Gastroesophageal sphincter (tissue), 4 donors: Measurements from ENCODE around the gene DPEP2. TPM values are rescaled to one million over a fixed set of nuclear protein-coding genes. Genes with fewer than 3 reads are reported as not detected.

Experiments used
- ATAC-seq: fragments of 150-250 bp; one replicate; pipeline ENCODE4 v1.9.1; 2016; ENCODE audit warnings: mild to moderate bottlenecking, moderate library complexity
- H3K27ac ChIP-seq, 4 donors: fragments of 200-600 bp; sonication (generic) in 3 of 4; 1 replicate in 3 of 4; 2 replicates in 1 of 4; pipeline ENCODE4 v1.5.1; 2016 to 2019
- H3K27me3 ChIP-seq: fragments of 200-600 bp; sonication (generic); one replicate; pipeline ENCODE4 v1.5.1; 2019
- H3K36me3 ChIP-seq, 2 donors: fragments of 200-600 bp; sonication (generic); one replicate each; pipeline ENCODE4 v1.5.1; 2019; ENCODE audit warnings: control low read depth in 1 of 2
- H3K4me1 ChIP-seq, 3 donors: fragments of 200-600 bp; sonication (generic); 1 replicate in 2 of 3; 2 replicates in 1 of 3; pipeline ENCODE4 v1.5.1; 2016 to 2019; ENCODE audit warnings: control low read depth in 2 of 3
- H3K4me3 ChIP-seq, 2 donors: fragments of 200-600 bp; sonication (generic); one replicate each; pipeline ENCODE4 v1.5.1; 2019; ENCODE audit warnings: mild to moderate bottlenecking in 1 of 2, moderate library complexity in 1 of 2
- H3K9me3 ChIP-seq, 3 donors: fragments of 200-600 bp; sonication (generic); one replicate each; pipeline ENCODE4 v1.5.1; 2017 to 2019; ENCODE audit warnings: control low read depth in 2 of 3
- EP300 ChIP-seq: sonication (generic); formaldehyde crosslinking; IDR thresholded peaks from one replicate; pipeline ENCODE4 v1.6.1; 2017; ENCODE audit warnings: antibody characterized with exemption, mild to moderate bottlenecking
- POLR2A ChIP-seq, 2 donors: fragments of 450-650 bp; IDR thresholded peaks; one replicate each; pipeline ENCODE4 v1.6.1; 2017; ENCODE audit warnings: antibody characterized with exemption in 2 of 2, mild to moderate bottlenecking in 2 of 2, moderate library complexity in 1 of 2
- POLR2AphosphoS5 ChIP-seq: sonication (generic); formaldehyde crosslinking; IDR thresholded peaks from one replicate; pipeline ENCODE4 v1.6.1; 2017; ENCODE audit warnings: antibody characterized with exemption
- WGBS, 2 donors: methylation state at CpG; one replicate each; pipeline ENCODE4 v1.1.5; 2018; ENCODE audit warnings: low coverage in 1 of 2; 5-methylcytosine and 5-hydroxymethylcytosine counted together
- total RNA-seq, 4 donors: library from RNA; depleted of rRNA; stranded (reverse); fragments of >200 nt; gene quantifications; one replicate each; pipeline ENCODE4 v1.1.0, GENCODE V29; 2016
- TF ChIP-seq, protein P1 (sequence below), 4 experiments: fragments of 200-600 bp in 2 of 4; fragments of 450-650 bp in 2 of 4; sonication (generic) in 1 of 4; IDR thresholded peaks; one replicate each; pipeline ENCODE4 v1.5.1; 2017 to 2019; ENCODE audit warnings: antibody characterized with exemption in 4 of 4, mild to moderate bottlenecking in 2 of 4, moderate library complexity in 2 of 4

Gene DPEP2
- total RNA-seq, 4 donors from 2014 or later, result 1.0 to 3.0 (median 1.8) TPM

DNA sequence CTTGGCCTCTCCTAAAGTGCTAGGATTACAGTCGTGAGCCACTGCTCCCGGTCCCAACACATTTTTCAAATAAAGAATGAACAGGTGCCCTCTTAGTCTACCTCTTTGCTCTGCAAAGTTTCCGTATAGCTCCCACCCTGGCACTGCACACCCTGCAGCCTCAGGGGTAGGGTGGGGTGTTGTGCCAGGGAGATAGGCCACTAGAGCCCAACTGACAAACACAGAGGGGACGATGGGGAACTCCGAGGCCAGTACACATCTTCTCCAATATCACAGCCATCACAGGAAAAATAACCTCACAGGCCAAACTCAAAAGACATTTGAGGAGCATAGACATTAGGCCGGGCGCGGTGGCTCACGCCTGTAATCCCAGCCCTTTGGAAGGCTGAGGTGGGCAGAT, 28.2 kb downstream of the DPEP2 start:
- no peak overlapping the region for H3K4me3 ChIP-seq
- WGBS, 2 donors, result 83% methylated on average over 1 of the region's 9 CpGs; no CpG with 5 or more reads in 1 of the 2 donors
- no peaks in the 10 kb centered on the region for H3K36me3 ChIP-seq
- peaks cover 0 to 22% (median 10%) of the 10 kb centered on the region in 3 donors for H3K4me1 ChIP-seq
- H3K27ac ChIP-seq, result no peak overlapping the region
- H3K27me3 ChIP-seq, result no peaks in the 10 kb centered on the region
- TF ChIP-seq POLR2A (IDR thresholded peaks at IDR 0.05), result no peak
- no peak for TF ChIP-seq EP300
- TF ChIP-seq POLR2AphosphoS5, result no peak
- TF ChIP-seq, protein P1, sequence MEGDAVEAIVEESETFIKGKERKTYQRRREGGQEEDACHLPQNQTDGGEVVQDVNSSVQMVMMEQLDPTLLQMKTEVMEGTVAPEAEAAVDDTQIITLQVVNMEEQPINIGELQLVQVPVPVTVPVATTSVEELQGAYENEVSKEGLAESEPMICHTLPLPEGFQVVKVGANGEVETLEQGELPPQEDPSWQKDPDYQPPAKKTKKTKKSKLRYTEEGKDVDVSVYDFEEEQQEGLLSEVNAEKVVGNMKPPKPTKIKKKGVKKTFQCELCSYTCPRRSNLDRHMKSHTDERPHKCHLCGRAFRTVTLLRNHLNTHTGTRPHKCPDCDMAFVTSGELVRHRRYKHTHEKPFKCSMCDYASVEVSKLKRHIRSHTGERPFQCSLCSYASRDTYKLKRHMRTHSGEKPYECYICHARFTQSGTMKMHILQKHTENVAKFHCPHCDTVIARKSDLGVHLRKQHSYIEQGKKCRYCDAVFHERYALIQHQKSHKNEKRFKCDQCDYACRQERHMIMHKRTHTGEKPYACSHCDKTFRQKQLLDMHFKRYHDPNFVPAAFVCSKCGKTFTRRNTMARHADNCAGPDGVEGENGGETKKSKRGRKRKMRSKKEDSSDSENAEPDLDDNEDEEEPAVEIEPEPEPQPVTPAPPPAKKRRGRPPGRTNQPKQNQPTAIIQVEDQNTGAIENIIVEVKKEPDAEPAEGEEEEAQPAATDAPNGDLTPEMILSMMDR (IDR thresholded peaks at IDR 0.05), result no peak
- no peaks in the 10 kb centered on the region for H3K9me3 ChIP-seq
- no peak for ATAC-seq

DNA sequence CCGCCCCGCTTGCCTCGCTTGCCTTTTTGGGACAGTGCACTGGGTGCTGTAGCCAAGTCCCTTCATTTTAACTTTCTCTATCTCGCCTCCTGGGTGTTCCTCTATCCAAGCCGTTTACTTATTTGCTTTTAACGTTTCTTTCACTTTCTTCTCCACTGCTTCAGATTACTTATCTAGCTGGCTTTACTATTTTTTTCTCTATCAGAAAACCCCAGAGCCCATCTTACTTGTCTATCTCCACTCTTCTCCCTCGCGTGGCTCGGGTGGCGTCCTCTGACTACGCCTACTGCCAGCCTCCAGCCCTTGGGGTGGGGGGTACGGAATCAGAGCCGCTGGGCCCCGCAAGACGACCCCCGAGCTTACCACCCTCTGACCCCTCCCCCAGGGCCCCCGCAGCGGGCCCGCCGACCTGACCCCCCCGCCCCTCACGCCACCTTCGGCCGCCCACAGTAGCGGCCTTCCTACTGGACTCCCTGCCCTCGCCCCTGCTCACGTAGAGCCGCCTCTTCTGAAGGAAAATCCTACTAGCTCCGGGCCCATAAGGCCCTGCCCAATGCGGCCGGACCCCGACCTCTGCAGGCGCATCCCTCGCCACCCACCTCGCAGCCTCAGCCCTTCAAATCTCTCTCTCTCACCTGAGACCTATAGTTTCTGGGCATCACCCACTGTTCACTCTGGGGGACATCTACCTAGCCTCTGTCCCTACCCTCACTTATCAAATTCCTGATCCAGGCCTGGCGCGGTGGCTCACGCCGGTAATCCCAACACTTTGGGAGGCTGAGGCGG, 29.8 kb downstream of the DPEP2 start:
- no peak for TF ChIP-seq POLR2A (IDR thresholded peaks at IDR 0.05)
- no peak for TF ChIP-seq EP300
- TF ChIP-seq POLR2AphosphoS5, result no peak
- TF ChIP-seq, protein P1 (IDR thresholded peaks at IDR 0.05), result no peak
- H3K27ac ChIP-seq, result peak overlapping the region; percentile 87 to 100 (median 99)
- H3K9me3 ChIP-seq, result no peaks in the 10 kb centered on the region
- no peaks in the 10 kb centered on the region for H3K36me3 ChIP-seq
- H3K4me1 ChIP-seq, result peaks cover 0 to 39% (median 25%) of the 10 kb centered on the region in 3 donors
- H3K4me3 ChIP-seq, result peak overlapping the region; percentile 65 to 99
- H3K27me3 ChIP-seq, result no peaks in the 10 kb centered on the region
- ATAC-seq, result no peak
- 5 to 28% methylated on average over 10 to 22 of the region's 40 CpGs for WGBS, 2 donors

DNA sequence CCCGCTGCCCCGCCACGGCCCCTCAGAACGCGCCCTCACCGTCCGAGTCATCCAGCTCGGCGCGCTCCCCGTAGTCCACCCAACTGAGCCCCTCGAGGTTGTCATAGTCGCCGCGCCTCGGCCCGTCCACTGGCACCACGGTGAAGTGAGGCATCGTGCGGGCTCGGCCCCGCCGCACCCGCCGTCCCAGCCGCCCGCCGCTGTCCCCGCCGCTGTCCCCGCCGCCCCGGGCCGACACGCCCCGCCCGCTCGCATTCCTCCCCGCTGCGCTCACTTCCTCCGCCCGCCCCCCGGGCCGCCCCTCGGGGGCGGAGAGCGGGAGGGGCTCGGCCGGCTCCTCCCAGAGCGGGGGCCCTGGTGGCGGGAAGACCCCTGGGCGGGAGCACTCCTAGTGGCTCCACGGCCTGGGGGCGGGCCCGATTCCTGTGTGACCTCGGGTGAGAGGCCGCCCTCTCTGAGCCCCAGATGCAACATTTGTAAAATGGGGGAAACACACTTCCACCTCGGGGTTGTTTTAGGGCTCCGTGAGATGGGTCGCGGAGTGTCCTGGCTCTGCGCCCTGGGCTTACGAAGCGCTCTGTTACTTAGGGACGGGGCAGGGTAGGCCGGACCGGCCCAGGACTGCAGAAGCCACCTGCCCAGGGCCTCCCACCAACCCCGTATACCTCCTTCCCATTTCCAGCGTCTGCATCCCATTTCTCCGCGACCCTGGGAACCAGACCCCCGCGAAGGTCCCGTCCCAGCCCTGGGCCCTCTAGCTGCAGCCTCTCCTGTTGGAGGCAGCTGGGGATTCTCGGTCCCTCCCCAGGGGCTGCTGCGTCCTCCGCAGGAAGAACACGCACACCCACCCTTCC, 30.7 kb downstream of the DPEP2 start, which contains the start of gene SLC12A4:
TSS of gene SLC12A4 (minus strand) at position 238 of the 854 bp plus-strand sequence. CDS start at position 154, 84 bp downstream.
- H3K4me1 ChIP-seq, result peaks cover 0 to 47% (median 34%) of the 10 kb centered on the region in 3 donors
- peak within 1 kb of the TSS; percentile 65 to 99 for H3K4me3 ChIP-seq
- H3K27ac ChIP-seq, result peak within 1 kb of the TSS; percentile 87 to 100 (median 99)
- TF ChIP-seq EP300 (no peak), POLR2A (IDR thresholded peaks at IDR 0.05) (peak; percentile 95 to 97), POLR2AphosphoS5 (peak; percentile 85)
- TF ChIP-seq, protein P1 (IDR thresholded peaks at IDR 0.05), result peak in 1 of 4 experiments; percentile 1
- H3K36me3 ChIP-seq, result no peaks in the 10 kb centered on the region
- H3K27me3 ChIP-seq, result no peaks in the 10 kb centered on the region
- WGBS, 2 donors, result 10% methylated on average over 2 of the region's 78 CpGs; no CpG with 5 or more reads in 1 of the 2 donors
- peak; percentile 88 for ATAC-seq
- no peaks in the 10 kb centered on the region for H3K9me3 ChIP-seq

DNA sequence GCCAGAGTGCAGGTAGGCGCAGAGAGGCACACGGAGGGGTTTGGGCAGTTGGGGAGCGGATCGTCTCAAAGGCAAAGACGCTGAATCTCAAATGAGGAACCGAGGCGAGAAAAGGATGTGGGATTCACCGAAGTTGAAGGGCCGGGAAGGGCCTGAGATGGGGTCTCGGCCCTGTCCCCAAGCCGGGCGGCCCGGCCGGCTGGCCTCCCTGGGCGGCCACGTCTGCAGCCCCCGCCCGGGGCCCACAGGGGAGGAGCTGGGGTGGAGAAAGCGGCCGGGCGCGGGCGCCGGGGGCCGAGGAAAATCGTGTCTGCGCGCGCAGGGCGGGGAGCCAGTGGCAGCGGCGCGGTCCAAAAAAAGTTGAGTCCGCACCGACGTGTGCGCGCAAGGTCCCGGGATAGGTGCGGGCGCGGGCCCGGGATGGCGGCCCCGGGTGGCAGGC, 31.3 kb downstream of the DPEP2 start:
- peak; percentile 50 for ATAC-seq
- H3K36me3 ChIP-seq, result peaks cover 0 to 6% of the 10 kb centered on the region in 2 donors
- H3K4me1 ChIP-seq, result peaks cover 0 to 53% (median 40%) of the 10 kb centered on the region in 3 donors
- TF ChIP-seq, protein P1 (IDR thresholded peaks at IDR 0.05), result no peak
- no peak for TF ChIP-seq EP300
- no peak for TF ChIP-seq POLR2A (IDR thresholded peaks at IDR 0.05)
- TF ChIP-seq POLR2AphosphoS5, result no peak
- H3K9me3 ChIP-seq, result no peaks in the 10 kb centered on the region
- peak overlapping the region; percentile 65 to 99 for H3K4me3 ChIP-seq
- WGBS, 2 donors, result 0% methylated on average over 15 to 18 of the region's 45 CpGs
- no peaks in the 10 kb centered on the region for H3K27me3 ChIP-seq
- peak overlapping the region; percentile 87 to 100 (median 99) for H3K27ac ChIP-seq
